H9 (cell line): ENCODE data around the gene FCRL3. TPM values are rescaled to one million over a fixed set of nuclear protein-coding genes. Genes with fewer than 3 reads are reported as not detected.

Experiments
- DNase-seq: peaks from one replicate; pipeline ENCODE4 v3.0.0-alpha.2; 2017
- H2AFZ ChIP-seq: one replicate; pipeline ENCODE4 v1.6.1; 2013; ENCODE audit warnings: mild to moderate bottlenecking, low read length, control low read depth, moderate library complexity
- H2AK5ac ChIP-seq: 2 replicates; pipeline ENCODE4 v1.6.1; 2013; ENCODE audit warnings: low read length, control low read depth, mixed read lengths; ENCODE audit not compliant: insufficient read length
- H2BK120ac ChIP-seq: one replicate; pipeline ENCODE4 v1.6.1; 2013; ENCODE audit warnings: low read depth, mild to moderate bottlenecking, low read length, control low read depth, inconsistent platforms; ENCODE audit not compliant: poor library complexity, severe bottlenecking
- H2BK12ac ChIP-seq: 2 replicates; pipeline ENCODE4 v1.6.1; 2013; ENCODE audit warnings: low read length, control low read depth, mixed read lengths, low read depth; ENCODE audit not compliant: insufficient read length
- H2BK15ac ChIP-seq: 2 replicates; pipeline ENCODE4 v1.6.1; 2013; ENCODE audit warnings: low read depth, low read length, control low read depth
- H2BK20ac ChIP-seq: one replicate; pipeline ENCODE4 v1.6.1; 2013; ENCODE audit warnings: low read depth, mild to moderate bottlenecking, low read length, control low read depth, inconsistent platforms; ENCODE audit not compliant: poor library complexity, severe bottlenecking
- H2BK5ac ChIP-seq: 2 replicates; pipeline ENCODE4 v1.6.1; 2013; ENCODE audit warnings: low read length, control low read depth, mixed read lengths; ENCODE audit not compliant: insufficient read length
- H3K14ac ChIP-seq: 2 replicates; pipeline ENCODE4 v1.6.1; 2013; ENCODE audit warnings: low read length, control low read depth; ENCODE audit not compliant: insufficient read depth
- H3K18ac ChIP-seq: 2 replicates; pipeline ENCODE4 v1.6.1; 2013; ENCODE audit warnings: low read depth, mild to moderate bottlenecking, mixed read lengths, low read length, control low read depth; ENCODE audit not compliant: insufficient read length
- H3K23ac ChIP-seq: 2 replicates; pipeline ENCODE4 v1.6.1; 2013; ENCODE audit warnings: low read length, control low read depth, mixed read lengths, low read depth; ENCODE audit not compliant: insufficient read length
- H3K23me2 ChIP-seq: 2 replicates; pipeline ENCODE4 v1.6.1; 2013; ENCODE audit warnings: low read depth, mild to moderate bottlenecking, mixed read lengths, low read length, control low read depth; ENCODE audit not compliant: insufficient read length, poor library complexity, severe bottlenecking
- H3K27ac ChIP-seq: 2 replicates; pipeline ENCODE4 v1.5.1; 2013; ENCODE audit warnings: low read length, control low read depth, mixed read lengths, low read depth; ENCODE audit not compliant: insufficient read length
- H3K27me3 ChIP-seq: 2 replicates; pipeline ENCODE4 v1.6.1; 2013; ENCODE audit warnings: low read length, control low read depth, inconsistent platforms; ENCODE audit not compliant: insufficient read depth
- H3K4ac ChIP-seq: 2 replicates; pipeline ENCODE4 v1.6.1; 2013; ENCODE audit warnings: low read depth, mild to moderate bottlenecking, control low read depth, inconsistent platforms, low read length, moderate library complexity
- H3K4me1 ChIP-seq: 2 replicates; pipeline ENCODE4 v1.6.1; 2013; ENCODE audit warnings: low read length, control low read depth, inconsistent platforms; ENCODE audit not compliant: insufficient read depth
- H3K4me2 ChIP-seq: 2 replicates; pipeline ENCODE4 v1.6.1; 2013; ENCODE audit warnings: low read length, control low read depth, mixed read lengths; ENCODE audit not compliant: insufficient read length, insufficient read depth
- H3K56ac ChIP-seq: 2 replicates; pipeline ENCODE4 v1.6.1; 2013; ENCODE audit warnings: low read depth, mild to moderate bottlenecking, mixed read lengths, low read length, control low read depth; ENCODE audit not compliant: insufficient read length
- H3K79me1 ChIP-seq: 2 replicates; pipeline ENCODE4 v1.6.1; 2013; ENCODE audit warnings: low read depth, mild to moderate bottlenecking, moderate library complexity, low read length, control low read depth, inconsistent platforms; ENCODE audit not compliant: insufficient read depth, poor library complexity, severe bottlenecking
- H3K79me2 ChIP-seq: 2 replicates; pipeline ENCODE4 v1.6.1; 2013; ENCODE audit warnings: low read length, control low read depth, inconsistent platforms; ENCODE audit not compliant: insufficient read depth
- H3K9ac ChIP-seq: 2 replicates; pipeline ENCODE4 v1.6.1; 2013; ENCODE audit warnings: low read length, control low read depth, mixed read lengths; ENCODE audit not compliant: insufficient read length; ENCODE audit errors: extremely low read depth
- H3K9me3 ChIP-seq: one replicate; pipeline ENCODE4 v1.6.1; 2013; ENCODE audit warnings: low read depth, low read length, inconsistent platforms; ENCODE audit not compliant: control insufficient read depth
- H3T11ph ChIP-seq: one replicate; pipeline ENCODE4 v1.6.1; 2013; ENCODE audit warnings: mild to moderate bottlenecking, low read length, control low read depth, inconsistent platforms
- H4K20me1 ChIP-seq: one replicate; pipeline ENCODE4 v1.6.1; 2013; ENCODE audit not compliant: control insufficient read depth, insufficient read length, insufficient read depth
- H4K5ac ChIP-seq: 2 replicates; pipeline ENCODE4 v1.6.1; 2013; ENCODE audit warnings: low read depth, mild to moderate bottlenecking, mixed read lengths, low read length, control low read depth; ENCODE audit not compliant: insufficient read length
- H4K8ac ChIP-seq: replicated peaks from 2 replicates; pipeline ENCODE4 v1.6.1; 2013; ENCODE audit warnings: low read length, control low read depth, mixed read lengths, low read depth; ENCODE audit not compliant: insufficient read length
- H4K91ac ChIP-seq: 2 replicates; pipeline ENCODE4 v1.6.1; 2013; ENCODE audit warnings: low read depth, mild to moderate bottlenecking, moderate library complexity, mixed read lengths, low read length, control low read depth; ENCODE audit not compliant: insufficient read length
- H3K27ac Mint-ChIP-seq, 3 experiments: 2 replicates in 2 of 3; 3 replicates in 1 of 3; pipeline ENCODE4 v1.8.0; 2020 to 2021; ENCODE audit warnings: mixed read lengths in 3 of 3, mild to moderate bottlenecking in 1 of 3, moderate library complexity in 1 of 3
- H3K27me3 Mint-ChIP-seq: 2 replicates; pipeline ENCODE4 v1.8.0; 2021; ENCODE audit warnings: low read depth, mild to moderate bottlenecking, moderate library complexity, mixed read lengths
- H3K36me3 Mint-ChIP-seq, 3 experiments: 2 replicates in 2 of 3; 3 replicates in 1 of 3; pipeline ENCODE4 v1.8.0; 2020 to 2021; ENCODE audit warnings: low read depth in 3 of 3, mixed read lengths in 3 of 3; ENCODE audit not compliant: insufficient read depth in 1 of 3
- H3K4me1 Mint-ChIP-seq, 2 experiments: 2 replicates each; pipeline ENCODE4 v1.8.0; 2020; ENCODE audit warnings: mixed read lengths in 2 of 2
- H3K4me3 Mint-ChIP-seq, 2 experiments: 2 replicates in 1 of 2; 3 replicates in 1 of 2; pipeline ENCODE4 v1.8.0; 2020 to 2021; ENCODE audit warnings: mild to moderate bottlenecking in 2 of 2, mixed read lengths in 2 of 2, moderate library complexity in 1 of 2
- H3K9me3 Mint-ChIP-seq, 2 experiments: 2 replicates in 1 of 2; 3 replicates in 1 of 2; pipeline ENCODE4 v1.8.0; 2020; ENCODE audit warnings: mild to moderate bottlenecking in 2 of 2, mixed read lengths in 2 of 2, moderate library complexity in 1 of 2
- CTCF ChIP-seq: fragments of 200-600 bp; sonication (generic); conservative IDR thresholded peaks from 3 replicates; pipeline ENCODE4 v1.8.0; 2021; ENCODE audit warnings: antibody characterized with exemption, mild to moderate bottlenecking
- WGBS: extraction: QIAGEN DNeasy Blood & Tissue Kit; methylation state at CpG from one replicate; pipeline ENCODE4 v1.1.7; 2013; ENCODE audit warnings: missing lambda C conversion rate, low lambda C conversion rate, mixed read lengths; ENCODE audit not compliant: insufficient read length; ENCODE audit errors: extremely low coverage; 5-methylcytosine and 5-hydroxymethylcytosine counted together
- total RNA-seq: library from RNA; stranded (reverse); gene quantifications from 2 replicates; pipeline ENCODE4 v1.2.1, GENCODE V29; 2021

Gene FCRL3
- total RNA-seq, 1 experiment from 2014 or later: not detected

GRCh38 chr1:157732755-157733154 lies 32.2 kb upstream of the FCRL3 start:
- no peak overlapping the region for H3K4ac ChIP-seq
- H4K20me1 ChIP-seq: no peaks in the 10 kb centered on the region
- H3K9ac ChIP-seq: no peak overlapping the region
- no peaks in the 10 kb centered on the region for H3K4me1 Mint-ChIP-seq
- no peak for TF ChIP-seq CTCF
- H3K36me3 Mint-ChIP-seq: no peaks in the 10 kb centered on the region
- H3T11ph ChIP-seq: no peak overlapping the region
- no peak overlapping the region for H3K56ac ChIP-seq
- no peaks in the 10 kb centered on the region; a peak in 1 of 5 replicates for H3K9me3 Mint-ChIP-seq
- H2BK120ac ChIP-seq: no peak overlapping the region
- no peak overlapping the region for H4K5ac ChIP-seq
- H3K27ac Mint-ChIP-seq: no peak overlapping the region
- no CpG with 5 or more reads among the region's 3 CpGs for WGBS
- no peak overlapping the region for H3K14ac ChIP-seq
- no peak overlapping the region for H2BK12ac ChIP-seq
- H3K23ac ChIP-seq: no peak overlapping the region
- no peaks in the 10 kb centered on the region for H3K79me2 ChIP-seq
- no peak overlapping the region for H3K27ac ChIP-seq
- H3K9me3 ChIP-seq: no peaks in the 10 kb centered on the region
- H2BK20ac ChIP-seq: no peak overlapping the region
- no peak overlapping the region for H4K91ac ChIP-seq
- H3K23me2 ChIP-seq: no peaks in the 10 kb centered on the region
- no peak overlapping the region for H3K4me3 Mint-ChIP-seq
- H3K27me3 Mint-ChIP-seq: no peaks in the 10 kb centered on the region
- H2AK5ac ChIP-seq: no peak overlapping the region
- H3K4me1 ChIP-seq: no peaks in the 10 kb centered on the region
- no peak overlapping the region for H2BK5ac ChIP-seq
- H3K18ac ChIP-seq: no peak overlapping the region
- no peak overlapping the region for H4K8ac ChIP-seq
- H3K27me3 ChIP-seq: no peaks in the 10 kb centered on the region
- H3K4me2 ChIP-seq: no peak overlapping the region
- no peak overlapping the region for H2BK15ac ChIP-seq
- H2AFZ ChIP-seq: no peak overlapping the region
- H3K79me1 ChIP-seq: no peaks in the 10 kb centered on the region
- DNase-seq: no peak
